Measurements from ENCODE around the gene ATP6V1E1.

- TF ChIP-seq CTCF (IDR thresholded peaks at IDR 0.05), result no peak
- peak in 1 of 2 donors; percentile 16 for TF ChIP-seq POLR2AphosphoS5 (IDR thresholded peaks at IDR 0.05)
- TF ChIP-seq POLR2A (IDR thresholded peaks at IDR 0.05), result no peak
Measured at GRCh38 chr22:17552737-17553136, 75.8 kb downstream of the ATP6V1E1 start.
